Brain microvascular endothelial cell (primary cell): ENCODE data around the gene PAQR5.
"Not testable (repeated sequence)": the region's sequence is repeated elsewhere in the genome, so short reads cannot be mapped to it uniquely, and the experiment has no call there.

Source experiments
- DNase-seq: peaks from one replicate; pipeline ENCODE4 v3.0.0-alpha.2; 2020
- H3K27ac ChIP-seq: fragments of 250-450 bp; sonication (Bioruptor Pico); 2 replicates; pipeline ENCODE4 v1.5.1; 2020; ENCODE audit warnings: mild to moderate bottlenecking, moderate library complexity
- H3K27me3 ChIP-seq: fragments of 250-450 bp; sonication (Bioruptor Pico); replicated peaks from 2 replicates; pipeline ENCODE4 v1.5.1; 2020; ENCODE audit warnings: mild to moderate bottlenecking
- H3K36me3 ChIP-seq: fragments of 250-450 bp; sonication (Bioruptor Pico); replicated peaks from 2 replicates; pipeline ENCODE4 v1.5.1; 2020; ENCODE audit warnings: mild to moderate bottlenecking
- H3K4me3 ChIP-seq: 2 replicates; pipeline ENCODE4 v1.5.1; 2011; ENCODE audit warnings: low read depth, mild to moderate bottlenecking, control low read depth, low read length, moderate library complexity
- in situ Hi-C: cut with HindIII; loops from 2 replicates; pipeline ENCODE4 v1.10.0; 2017; ENCODE audit warnings: low sequenced_read_pairs, low pct_ligation_motif_present
- TF ChIP-seq, protein P1 (sequence below): IDR thresholded peaks from 2 replicates; pipeline ENCODE4 v1.5.1; 2011; ENCODE audit warnings: low read depth, mild to moderate bottlenecking, moderate library complexity, low read length, control low read depth, inconsistent platforms; ENCODE audit errors: missing control alignments

Gene PAQR5

DNA sequence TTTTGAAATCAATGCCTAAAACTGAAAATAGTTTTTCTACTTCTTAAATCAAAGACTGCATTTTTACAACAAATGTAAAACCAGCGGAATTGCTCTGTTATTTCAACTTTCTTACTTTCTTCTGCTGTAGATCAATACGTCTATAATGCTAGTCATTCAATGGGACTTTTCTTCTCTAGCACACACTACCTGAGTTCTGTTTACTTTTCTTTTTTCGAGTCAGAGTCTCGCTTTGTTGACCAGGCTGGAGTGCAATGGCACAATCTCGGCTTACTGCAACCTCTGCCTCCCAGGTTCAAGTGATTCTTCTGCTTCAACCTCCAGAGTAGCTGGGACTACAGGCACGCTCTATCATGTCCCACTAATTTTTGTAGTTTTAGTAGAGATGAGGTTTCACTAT, 74.7 kb downstream of the PAQR5 start:
- no peak for DNase-seq
- in situ Hi-C loops, result no loop called here
- no peak overlapping the region for H3K4me3 ChIP-seq
- H3K36me3 ChIP-seq, result no peaks in the 10 kb centered on the region
- H3K27ac ChIP-seq, result no peak overlapping the region
- H3K27me3 ChIP-seq, result no peaks in the 10 kb centered on the region
- TF ChIP-seq, protein P1, sequence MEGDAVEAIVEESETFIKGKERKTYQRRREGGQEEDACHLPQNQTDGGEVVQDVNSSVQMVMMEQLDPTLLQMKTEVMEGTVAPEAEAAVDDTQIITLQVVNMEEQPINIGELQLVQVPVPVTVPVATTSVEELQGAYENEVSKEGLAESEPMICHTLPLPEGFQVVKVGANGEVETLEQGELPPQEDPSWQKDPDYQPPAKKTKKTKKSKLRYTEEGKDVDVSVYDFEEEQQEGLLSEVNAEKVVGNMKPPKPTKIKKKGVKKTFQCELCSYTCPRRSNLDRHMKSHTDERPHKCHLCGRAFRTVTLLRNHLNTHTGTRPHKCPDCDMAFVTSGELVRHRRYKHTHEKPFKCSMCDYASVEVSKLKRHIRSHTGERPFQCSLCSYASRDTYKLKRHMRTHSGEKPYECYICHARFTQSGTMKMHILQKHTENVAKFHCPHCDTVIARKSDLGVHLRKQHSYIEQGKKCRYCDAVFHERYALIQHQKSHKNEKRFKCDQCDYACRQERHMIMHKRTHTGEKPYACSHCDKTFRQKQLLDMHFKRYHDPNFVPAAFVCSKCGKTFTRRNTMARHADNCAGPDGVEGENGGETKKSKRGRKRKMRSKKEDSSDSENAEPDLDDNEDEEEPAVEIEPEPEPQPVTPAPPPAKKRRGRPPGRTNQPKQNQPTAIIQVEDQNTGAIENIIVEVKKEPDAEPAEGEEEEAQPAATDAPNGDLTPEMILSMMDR, result no peak

DNA sequence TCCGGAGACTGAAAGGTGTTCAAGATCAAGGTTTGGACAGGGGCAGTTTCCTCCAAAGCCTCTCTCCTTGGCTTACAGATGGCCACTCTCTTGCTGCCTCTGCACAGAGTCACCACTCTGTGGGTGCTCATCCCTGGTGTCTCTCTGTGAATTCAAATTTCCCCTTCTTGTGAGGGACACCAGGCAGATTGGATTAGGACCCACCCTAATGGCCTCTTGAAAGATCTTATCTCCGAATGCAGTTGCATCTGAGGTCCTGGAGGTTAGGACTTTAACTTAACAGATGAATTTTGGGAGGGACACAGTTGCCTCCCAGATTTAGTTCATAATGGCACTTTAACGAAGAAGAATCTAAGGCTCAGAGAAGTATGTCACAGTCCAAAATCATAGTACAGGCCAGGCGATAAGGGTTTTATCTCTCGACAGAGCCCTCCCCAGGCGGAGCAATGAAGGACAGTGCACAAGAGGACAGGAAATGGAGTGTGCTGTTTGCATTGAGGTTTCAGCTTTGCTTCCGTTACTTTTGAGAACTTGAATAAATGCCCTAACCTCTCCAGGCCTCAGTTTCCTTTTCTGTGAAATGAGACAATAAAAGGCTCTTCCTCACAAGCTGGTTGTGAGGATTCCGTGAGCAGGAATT, 76.6 kb downstream of the PAQR5 start:
- no peak for DNase-seq
- no peaks in the 10 kb centered on the region for H3K27me3 ChIP-seq
- H3K4me3 ChIP-seq, result no peak overlapping the region
- H3K36me3 ChIP-seq, result no peaks in the 10 kb centered on the region
- TF ChIP-seq, protein P1, result no peak
- in situ Hi-C loops, result no loop called here
- H3K27ac ChIP-seq, result no peak overlapping the region

DNA sequence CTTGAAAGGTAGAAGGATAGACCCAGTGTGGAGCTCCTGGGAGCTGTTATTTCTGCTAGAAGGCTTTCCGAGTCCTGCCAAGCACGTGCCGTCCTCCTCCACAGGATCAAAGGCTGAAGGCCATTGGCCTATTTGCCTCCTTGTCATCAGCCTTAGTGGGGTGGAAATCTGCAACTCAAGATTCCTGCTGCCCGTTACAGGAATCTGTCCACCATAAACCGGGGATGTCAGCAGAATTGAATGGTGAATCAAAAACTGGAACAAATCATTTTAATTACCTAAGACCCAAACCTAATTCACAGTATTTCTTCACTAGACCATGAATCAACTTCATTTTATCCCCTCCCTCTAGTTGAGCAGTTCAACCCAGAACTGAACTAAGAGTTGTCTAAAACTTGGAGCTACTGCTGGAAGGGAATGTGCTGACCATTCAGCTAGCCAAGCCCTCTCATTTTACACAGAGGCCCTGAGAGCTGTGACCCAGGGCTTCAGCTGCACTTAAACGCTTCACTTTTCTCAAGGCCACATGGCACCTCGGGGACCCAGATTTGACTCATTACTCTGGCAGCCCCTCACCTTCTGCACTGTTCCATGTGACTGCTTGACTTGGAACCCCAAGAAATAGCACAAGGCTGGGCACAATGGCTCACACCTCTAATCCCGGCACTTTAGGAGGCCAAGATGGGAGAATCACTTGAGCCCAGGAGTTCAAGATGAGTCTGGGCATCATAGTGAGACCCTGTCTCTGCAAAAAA, 78.7 kb downstream of the PAQR5 start:
- Histone ChIP-seq H3K27ac (no peak overlapping the region), H3K4me3 (no peak overlapping the region), H3K36me3 (no peaks in the 10 kb centered on the region), H3K27me3 (no peaks in the 10 kb centered on the region)
- TF ChIP-seq, protein P1, result no peak
- in situ Hi-C loops, result no loop called here
- DNase-seq, result no peak

DNA sequence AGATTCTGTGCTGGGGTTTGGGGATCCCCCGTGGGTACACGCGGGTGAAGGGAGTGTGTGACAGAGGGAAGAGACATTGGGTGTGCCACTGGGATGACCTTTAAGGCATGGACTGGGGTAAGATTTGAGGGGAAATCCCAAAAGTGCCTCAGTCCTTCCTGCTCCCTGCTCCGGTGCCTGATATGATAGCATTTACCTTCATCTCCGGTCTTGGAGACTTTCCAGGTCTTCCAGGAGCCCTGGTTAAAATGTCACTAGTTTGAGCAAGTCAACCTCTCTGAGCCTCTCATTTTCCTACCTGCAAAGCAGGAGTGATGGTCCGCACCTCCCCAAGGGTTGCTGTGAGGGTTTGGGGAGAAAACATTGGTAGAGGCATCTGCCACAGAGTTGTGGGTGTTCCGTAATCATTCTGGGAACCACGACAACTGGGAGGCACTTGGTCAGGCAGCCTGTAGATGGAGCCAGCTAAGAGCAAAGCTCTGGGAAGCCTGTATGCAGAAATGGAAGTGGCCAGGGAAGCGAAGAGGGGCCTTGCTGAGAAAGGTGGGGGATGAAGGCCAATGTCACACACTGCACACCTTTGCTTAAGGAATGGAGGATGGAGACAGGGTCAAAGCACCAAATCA, 81.5 kb downstream of the PAQR5 start:
- TF ChIP-seq, protein P1, result peak; percentile 69
- peak; percentile 22 for DNase-seq
- Histone ChIP-seq H3K27me3 (no peaks in the 10 kb centered on the region), H3K36me3 (no peaks in the 10 kb centered on the region), H3K4me3 (no peak overlapping the region), H3K27ac (no peak overlapping the region)
- in situ Hi-C loops, result no loop called here

DNA sequence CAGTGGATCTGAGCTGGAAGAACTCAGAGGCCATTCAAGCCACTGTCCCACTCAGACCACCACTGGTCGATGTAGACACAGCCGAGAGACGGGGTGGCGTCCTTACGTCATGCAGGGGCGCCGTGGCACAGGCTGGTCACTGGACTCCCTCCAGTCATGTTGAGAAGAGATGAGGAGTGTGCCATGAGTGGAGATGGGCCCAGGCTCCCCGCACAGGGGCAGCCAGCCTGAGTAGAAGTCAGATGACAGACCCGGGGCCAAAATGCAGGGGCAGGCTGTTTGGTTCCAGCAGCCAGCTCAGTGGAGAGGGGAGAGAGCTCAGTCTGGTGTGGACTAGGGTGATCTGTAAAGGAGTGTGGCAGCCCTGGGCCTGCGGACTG, 82.0 kb downstream of the PAQR5 start:
- in situ Hi-C loops, result no loop called here
- H3K4me3 ChIP-seq, result no peak overlapping the region
- TF ChIP-seq, protein P1, result no peak

DNA sequence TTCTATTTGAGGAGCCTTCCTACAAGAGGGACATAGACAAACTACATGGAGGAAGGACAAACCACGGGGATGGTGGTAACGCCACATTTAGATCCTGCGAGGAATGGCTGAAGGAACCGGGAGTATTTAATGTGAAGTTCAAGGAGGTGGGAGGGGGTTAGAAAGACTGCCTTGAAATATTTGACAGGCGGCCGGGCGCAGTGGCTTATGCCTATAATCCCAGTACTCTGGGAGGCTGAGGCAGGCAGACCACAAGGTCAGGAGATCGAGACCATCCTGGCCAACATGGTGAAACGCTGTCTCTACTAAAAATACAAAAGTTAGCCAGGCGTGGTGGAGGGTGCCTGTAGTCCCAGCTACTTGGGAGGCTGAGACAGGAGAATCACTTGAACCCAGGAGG, 83.5 kb downstream of the PAQR5 start:
- H3K27me3 ChIP-seq, H3K27ac ChIP-seq, H3K4me3 ChIP-seq, DNase-seq, H3K36me3 ChIP-seq, in situ Hi-C loops: not testable (repeated sequence)

More for the DNA sequence above, 82.0 kb downstream of the PAQR5 start:
- DNase-seq, result no peak
- H3K27me3 ChIP-seq, result no peaks in the 10 kb centered on the region
- H3K36me3 ChIP-seq, result no peaks in the 10 kb centered on the region
- H3K27ac ChIP-seq, result no peak overlapping the region

DNA sequence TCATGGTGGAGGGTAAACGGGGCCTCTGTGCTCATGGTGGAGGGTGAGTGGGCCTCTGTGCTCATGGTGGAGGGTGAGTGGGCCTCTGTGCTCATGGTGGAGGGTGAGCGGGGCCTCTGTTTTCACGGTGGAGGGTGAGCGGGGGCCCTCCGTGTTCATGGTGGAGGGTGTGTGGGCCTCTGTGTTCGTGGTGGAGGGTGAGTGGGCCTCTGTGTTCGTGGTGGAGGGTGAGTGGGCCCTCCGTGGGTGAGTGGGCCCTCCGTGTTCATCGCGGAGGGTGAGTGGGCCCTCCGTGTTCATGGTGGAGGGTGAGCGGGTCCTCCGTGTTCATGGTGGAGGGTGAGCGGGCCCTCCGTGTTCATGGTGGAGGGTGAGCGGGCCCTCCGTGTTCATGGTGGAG, 85.4 kb downstream of the PAQR5 start:
- DNase-seq, H3K27me3 ChIP-seq, H3K4me3 ChIP-seq, in situ Hi-C loops, H3K27ac ChIP-seq, H3K36me3 ChIP-seq: not testable (repeated sequence)
